Measurements from ENCODE around the gene PC.
A peak's percentile ranks its signal among the peaks of the same experiment; 100 is the strongest.

The PC gene

GRCh38 chr11:66855574-66856495, 102.3 kb downstream of the PC start:
- peak; percentile 62 for DNase-seq (ENCODE audit: low read depth, low spot score)

DNA sequence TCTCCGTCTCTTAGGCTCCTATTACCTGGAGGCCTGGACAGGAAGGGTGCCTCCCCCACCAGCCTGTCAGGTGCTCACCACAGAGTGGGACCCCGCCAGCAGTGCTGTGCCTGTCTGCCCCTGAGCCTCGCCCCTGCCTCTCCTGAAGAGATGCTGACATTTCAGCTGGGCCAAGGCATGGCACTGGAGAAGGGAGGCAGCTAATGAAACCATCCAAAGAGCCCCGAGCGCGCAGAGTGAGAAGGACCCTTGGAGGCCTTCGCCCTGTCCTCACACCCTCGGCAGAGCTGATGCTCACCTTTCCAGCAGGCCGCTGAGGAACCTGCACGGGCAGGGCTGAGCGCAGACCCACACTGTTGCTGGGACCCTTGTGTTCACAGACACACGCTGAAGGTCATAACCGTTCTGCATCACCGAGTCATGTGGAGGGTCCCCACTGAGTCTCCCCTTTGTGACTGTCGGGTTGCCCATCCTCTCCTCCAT, 103.4 kb downstream of the PC start:
- DNase-seq (ENCODE audit: low read depth, low spot score): no peak

DNA sequence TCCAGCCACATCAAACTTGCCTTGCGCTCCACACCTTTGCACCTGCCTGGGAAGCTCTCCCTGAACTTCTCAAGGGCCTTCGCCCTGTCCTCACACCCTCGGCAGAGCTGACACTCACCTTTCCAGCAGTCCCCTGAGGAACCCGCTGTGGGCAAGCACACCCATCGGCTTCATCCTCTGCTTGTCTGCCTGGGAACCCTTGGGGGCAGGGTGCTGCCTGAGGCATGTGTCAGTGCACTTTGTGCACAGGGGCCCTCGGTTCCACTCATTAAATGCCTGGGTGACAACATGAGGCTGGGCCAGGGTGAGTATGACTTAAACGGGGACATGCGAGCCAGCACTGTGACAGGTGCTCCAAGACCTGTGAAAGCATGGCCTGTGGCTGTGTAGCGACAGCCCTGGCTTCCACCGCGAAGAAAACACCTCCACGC, 103.9 kb downstream of the PC start:
- no peak for DNase-seq (ENCODE audit: low read depth, low spot score)

DNA sequence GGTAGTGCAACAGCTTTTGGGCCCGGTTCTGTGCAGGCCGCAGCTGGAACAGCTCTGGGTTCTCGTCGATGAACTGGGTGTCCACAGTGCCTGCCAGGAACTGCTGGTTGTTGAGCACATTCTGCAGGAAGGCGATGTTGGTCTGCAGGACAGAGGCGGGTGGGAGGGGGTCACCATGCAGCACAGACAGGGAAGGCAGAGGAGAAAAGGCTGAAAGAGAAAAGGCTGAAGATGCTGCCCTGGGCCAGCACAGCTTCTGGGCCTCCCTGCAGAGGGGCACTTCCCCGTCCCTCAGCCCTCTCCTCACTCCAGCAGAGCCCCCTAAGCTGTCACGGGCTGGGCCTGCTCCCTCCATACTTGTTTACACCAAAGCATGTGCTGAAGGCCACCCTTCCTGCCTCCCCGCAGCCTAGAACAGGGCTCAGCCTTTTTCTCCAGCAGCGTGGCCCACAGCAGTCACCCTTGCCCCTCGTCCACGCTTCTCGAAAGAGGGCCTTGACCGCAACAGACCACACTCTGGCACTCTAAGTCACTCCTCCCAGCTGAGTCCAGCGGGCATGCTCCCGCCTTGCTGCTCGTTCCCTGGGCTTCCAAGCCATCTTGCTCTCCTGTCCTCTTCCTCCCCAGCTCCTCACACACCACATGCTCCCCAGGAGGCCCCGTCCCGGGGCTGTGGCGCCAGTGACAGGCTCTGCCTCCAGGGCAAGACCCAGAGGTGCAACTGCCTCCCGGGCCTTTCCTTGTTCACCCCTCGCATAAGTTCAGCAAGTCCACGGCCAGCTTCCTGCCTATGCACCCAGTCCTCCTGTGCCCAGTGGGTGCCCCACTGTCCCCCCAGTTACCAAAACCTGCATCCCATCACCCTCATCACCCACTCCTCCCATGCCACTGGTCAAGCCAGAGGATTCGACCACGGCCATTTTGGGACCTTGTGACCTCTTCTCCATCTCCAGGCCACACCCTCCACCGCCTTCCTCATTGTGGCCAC, 104.6 kb downstream of the PC start:
- DNase-seq (ENCODE audit: low read depth, low spot score): no peak

- DNase-seq (ENCODE audit: low read depth, low spot score): no peak
Measured at GRCh38 chr11:66852466-66853241, 105.5 kb downstream of the PC start.

- DNase-seq (ENCODE audit: low read depth, low spot score): no peak
Measured at GRCh38 chr11:66851698-66852465, 106.3 kb downstream of the PC start.

DNA sequence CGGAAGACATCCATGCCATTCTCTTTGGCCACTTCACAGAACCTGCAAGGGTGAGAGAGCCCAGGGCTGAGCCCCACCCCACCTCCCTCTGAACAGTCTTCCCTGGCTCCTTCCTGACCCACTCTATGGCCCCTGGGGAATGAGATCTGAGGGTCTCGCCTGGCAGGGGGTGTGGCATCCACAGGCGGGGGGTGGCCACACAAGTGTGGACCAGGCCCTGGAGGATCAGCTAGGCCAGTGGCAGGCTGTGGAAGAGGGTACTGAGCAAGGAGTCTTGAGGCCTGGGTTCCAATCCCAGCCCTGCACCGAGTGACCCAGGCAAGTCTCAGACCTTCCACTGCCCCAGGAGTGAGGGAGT, 107.0 kb downstream of the PC start:
- no peak for DNase-seq (ENCODE audit: low read depth, low spot score)

DNA sequence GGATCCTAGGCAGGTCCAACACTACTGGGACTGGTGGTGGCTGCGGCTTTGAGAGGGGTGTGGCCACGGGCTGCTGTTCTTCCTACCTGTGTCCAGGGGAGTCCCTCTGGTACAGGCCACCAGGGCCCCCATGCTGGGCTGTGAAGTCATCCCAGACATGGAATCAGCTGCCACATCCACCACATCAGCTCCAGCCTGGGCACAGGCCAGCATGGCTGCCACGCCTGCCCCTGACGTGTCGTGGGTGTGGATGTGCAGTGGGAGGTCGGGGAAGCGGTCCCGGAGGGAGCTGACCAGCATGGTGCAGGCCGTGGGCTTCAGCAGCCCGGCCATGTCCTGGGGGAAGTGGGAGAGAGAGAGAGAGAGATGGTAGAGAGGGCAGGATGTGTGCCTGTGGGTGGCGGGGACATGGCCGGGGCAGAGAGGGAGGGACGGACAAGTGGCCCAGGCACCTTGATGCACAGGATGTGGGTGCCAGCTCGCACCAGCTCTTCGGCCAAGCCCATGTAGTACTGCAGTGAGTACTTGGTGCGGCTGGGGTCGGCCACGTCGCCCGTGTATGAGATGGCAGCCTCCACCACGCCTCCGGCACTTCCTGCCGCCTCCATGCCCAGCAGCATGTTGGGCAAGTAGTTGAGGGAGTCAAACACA, 107.5 kb downstream of the PC start:
- no peak for DNase-seq (ENCODE audit: low read depth, low spot score)

GRCh38 chr11:66850235-66850587, 108.0 kb downstream of the PC start:
- no peak for DNase-seq (ENCODE audit: low read depth, low spot score)

- DNase-seq (ENCODE audit: low read depth, low spot score): no peak
Measured at GRCh38 chr11:66849501-66850234, 108.5 kb downstream of the PC start.

DNA sequence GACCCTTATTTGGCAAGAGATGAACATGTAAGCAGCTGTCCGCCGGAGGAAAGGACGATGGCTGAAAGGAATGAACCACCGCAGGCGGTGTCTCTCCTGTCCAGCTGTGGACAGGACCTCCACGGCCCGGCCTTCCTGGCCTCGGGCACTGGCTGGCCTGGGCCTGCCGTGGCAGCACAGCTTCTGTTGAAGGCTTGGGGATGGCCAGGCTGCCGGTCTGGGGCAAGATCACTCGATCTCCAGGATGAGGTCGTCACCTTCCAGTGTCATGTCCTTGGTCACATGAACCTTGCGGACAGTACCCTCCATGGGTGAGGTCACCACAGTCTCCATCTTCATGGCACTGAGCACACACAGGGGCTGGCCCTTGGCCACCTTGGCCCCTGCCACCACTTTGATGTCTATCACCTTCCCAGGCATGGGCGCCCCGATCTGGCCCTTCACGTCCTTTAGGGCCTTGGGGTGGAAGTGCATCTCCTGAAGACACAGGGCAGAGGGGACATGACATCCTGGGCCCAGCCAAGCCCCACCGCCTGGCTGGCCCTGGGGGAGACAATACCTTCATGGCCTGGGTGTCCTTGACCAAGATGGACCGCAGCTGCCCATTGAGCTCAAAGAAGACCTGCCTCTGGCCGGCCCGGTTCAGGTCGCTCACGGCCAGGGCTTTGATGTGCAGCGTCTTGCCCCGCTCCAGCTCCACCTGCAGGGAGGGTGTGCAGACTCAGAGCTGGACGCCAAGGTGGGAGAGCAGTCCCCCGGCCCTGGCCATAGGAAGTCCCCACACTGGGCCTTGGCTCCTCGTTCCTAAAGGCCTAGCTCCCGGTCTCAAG, 109.3 kb downstream of the PC start:
- DNase-seq (ENCODE audit: low read depth, low spot score): no peak

GRCh38 chr11:66847461-66848232, 110.5 kb downstream of the PC start:
- DNase-seq (ENCODE audit: low read depth, low spot score): no peak

GRCh38 chr11:66846671-66847091, 111.5 kb downstream of the PC start:
- no peak for DNase-seq (ENCODE audit: low read depth, low spot score)

DNA sequence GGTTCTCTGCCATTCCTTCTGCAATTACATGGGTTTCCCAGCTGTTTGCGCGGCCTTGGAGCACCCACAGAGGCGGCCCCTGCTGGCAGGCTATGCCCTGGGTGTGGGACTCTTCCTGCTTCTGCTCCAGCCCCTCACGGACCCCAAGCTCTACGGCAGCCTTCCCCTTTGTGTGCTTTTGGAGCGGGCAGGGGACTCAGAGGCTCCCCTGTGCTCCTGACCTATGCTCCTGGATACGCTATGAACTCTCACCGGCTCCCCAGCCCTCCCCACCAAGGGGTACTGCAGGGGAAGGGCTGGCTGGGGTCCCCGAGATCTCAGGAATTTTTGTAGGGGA, 112.3 kb downstream of the PC start:
- DNase-seq (ENCODE audit: low read depth, low spot score): no peak

GRCh38 chr11:66845143-66845875, 112.9 kb downstream of the PC start:
- no peak for DNase-seq (ENCODE audit: low read depth, low spot score)

- DNase-seq (ENCODE audit: low read depth, low spot score): no peak
Measured at GRCh38 chr11:66844496-66845142, 113.6 kb downstream of the PC start.

Measured in smooth muscle cell of the brain vasculature (primary cell).